HG03354 (cell line): Measurements from ENCODE around the gene ANO2.

Experiments
- ATAC-seq: cut with Tn5 transposase; IDR thresholded peaks from one replicate; pipeline ENCODE4 v1.9.1; 2021; ENCODE audit warnings: mild to moderate bottlenecking; ENCODE audit not compliant: unreplicated experiment, poor library complexity, severe bottlenecking

ANO2 gene

DNA sequence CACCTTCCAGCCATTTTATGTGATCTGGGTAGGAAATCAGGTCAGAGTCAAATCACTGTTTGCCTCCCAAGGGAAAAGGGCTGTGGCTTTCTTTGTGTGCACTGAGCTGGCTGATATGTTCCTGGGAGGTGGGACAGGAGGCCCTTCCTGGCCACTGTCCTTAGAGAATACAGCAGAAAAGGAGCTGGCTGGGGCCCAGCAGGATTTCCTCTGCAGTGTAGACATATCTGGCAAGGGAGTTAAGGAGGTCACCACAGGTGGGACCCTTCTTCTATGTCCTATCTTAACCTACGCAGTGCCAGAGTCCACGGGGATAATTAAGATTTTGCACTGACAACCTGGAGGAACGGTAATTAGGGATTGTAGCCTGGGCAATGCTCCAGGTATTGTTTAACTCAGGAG, 367.8 kb downstream of the ANO2 start:
- no peak for ATAC-seq

GRCh38 chr12:5575987-5576386, 369.1 kb downstream of the ANO2 start:
- ATAC-seq: no peak

GRCh38 chr12:5575232-5575631, 369.8 kb downstream of the ANO2 start:
- no peak for ATAC-seq

DNA sequence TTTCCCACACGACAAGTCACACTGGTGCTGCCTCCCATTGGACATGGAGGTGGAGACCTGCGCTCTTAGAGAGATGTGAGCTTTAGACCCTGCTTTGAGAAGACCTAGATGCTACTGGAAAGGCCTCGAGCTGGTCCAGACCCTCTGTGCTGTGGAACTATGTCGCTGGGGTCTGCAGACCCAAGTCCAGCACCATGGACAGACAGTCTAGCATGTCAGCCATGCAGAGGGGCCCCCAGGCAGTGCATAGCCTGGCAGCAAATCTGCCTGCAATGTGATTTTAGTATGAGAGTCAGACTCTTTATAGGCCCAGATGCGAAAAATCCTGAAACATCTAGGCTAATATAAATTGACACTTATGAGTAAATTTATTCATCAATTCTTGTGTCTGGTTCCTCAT, 371.7 kb downstream of the ANO2 start:
- no peak for ATAC-seq

DNA sequence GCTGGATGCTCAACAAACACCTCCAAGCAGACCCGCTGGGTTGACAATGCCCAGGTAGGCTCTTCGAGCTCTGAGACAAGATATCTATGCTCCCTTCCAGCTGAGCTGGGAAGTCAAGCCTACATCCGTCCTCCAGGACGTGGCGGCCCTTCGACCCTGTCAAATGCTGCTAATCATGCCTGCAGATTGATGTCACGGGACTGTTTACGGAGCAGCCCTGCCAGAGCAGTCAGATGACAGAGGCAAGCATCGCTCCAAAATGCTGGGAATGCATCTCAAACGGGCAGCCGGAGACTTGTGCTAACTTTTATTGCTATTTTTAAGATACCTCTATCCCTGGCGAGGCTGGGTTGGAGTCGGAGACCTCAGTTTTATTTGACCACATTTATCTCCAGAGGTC, 373.9 kb downstream of the ANO2 start:
- ATAC-seq: no peak

GRCh38 chr12:5570416-5570815, 374.6 kb downstream of the ANO2 start:
- ATAC-seq: no peak

GRCh38 chr12:5568325-5568981, 376.6 kb downstream of the ANO2 start:
- no peak for ATAC-seq

DNA sequence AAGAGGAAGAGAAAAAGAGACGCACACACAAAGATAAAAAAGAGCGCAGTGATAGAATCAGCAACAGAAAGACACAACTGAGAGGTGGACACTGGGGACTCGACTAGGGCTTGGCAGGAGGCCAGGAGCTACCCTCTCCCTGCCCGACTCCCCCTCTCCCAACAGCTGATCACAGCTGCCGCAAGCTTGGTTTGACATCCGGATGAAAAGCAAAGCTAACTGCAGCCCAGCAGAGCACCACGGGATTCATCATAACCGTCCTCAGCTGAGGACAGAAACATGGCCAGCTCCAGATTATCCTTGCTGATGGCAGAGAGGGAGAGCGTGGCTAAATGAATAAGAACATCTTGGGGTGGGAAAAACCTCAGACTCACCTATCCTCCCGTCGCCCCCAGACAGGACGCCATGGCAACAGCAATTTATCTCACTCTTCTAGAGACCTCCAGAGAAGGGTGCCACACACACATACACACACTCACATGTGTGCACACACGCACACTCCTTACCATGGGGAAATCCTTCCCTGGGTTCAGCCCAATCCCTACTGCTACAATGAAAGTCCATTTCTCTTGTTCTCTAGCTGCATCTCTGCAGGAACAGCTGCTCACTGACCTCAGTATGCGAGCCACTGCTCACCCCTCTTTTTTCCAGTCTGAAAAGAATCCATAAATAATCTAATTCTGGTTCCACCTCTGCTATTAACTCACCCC, 377.9 kb downstream of the ANO2 start:
- no peak for ATAC-seq

DNA sequence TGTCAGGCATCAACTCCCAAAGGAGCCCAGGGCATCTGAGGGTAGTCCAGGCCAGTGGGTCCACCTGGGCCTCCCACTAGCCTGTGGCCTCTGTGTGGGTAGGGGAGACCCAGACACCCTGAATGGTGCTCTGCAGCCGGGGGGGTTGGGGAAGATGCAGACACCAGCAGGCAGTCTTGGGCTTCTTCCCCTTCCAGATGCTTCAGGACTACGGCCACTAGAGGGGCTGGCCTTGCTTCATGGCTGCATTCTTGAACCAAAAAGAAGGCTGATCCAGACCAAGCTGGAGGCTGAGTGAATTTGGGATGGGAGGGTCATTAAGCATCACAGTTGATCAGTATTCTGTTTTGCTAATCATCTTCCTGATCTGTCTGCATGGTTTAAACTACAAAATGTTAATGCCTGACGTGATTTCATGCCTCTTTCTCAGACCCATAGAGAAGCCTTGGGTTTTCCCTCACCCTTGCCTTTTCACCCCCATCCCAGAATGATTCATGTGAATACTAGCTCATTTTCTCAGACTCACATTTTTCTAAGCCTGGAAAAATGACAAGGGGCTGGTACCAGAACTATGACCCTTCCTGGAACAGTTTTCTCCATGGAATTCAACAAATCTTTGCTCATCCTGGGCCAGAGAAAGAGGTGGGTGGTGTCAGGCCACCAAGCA, 379.0 kb downstream of the ANO2 start:
- ATAC-seq: no peak

DNA sequence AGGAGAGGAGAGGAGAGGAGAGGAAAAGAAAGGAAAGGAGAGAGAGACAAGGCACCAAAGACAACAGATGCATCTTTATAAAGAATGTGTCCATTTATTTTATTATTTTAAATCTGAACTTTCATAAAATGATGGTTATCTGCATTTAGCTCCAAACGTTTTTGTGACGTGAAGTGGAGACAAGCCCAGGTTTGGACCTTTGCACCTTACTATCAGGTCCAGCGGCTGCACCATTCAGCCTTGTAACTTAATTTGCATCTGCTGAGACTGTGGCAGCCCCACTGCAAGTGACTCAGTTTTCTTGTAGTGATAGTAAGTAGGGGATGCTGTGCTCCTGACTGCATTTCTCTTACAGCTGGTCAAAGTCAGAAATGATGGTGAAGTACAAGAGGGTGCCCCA, 382.5 kb downstream of the ANO2 start:
- no peak for ATAC-seq

DNA sequence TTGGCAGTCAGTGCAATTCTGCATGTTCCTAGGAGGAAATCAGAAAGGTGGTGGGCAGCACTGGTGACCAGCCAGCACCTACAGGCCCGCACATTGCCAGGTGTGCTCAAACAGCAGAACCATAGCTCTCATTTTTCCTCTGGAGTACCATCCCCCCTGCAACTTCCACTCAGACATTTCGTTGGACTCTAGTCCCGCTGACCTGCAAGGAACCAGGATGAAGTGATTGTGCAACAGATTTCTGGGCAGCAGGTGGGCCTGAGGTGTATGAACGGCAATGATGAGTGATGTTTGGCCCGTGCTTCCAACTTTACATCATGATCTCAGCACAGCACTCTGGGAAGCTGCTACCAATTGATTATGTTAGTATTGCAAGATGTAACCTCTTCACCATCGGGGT, 383.2 kb downstream of the ANO2 start:
- ATAC-seq: no peak

- ATAC-seq: no peak
These were observed 384.0 kb downstream of the ANO2 start for GRCh38 chr12:5561057-5561456.

- ATAC-seq: no peak
These were observed 384.8 kb downstream of the ANO2 start for GRCh38 chr12:5560265-5560664.

- no peak for ATAC-seq
These were observed 387.2 kb downstream of the ANO2 start for GRCh38 chr12:5557906-5558305.

GRCh38 chr12:5556946-5557673, 387.9 kb downstream of the ANO2 start:
- ATAC-seq: no peak

- ATAC-seq: no peak
These were observed 388.9 kb downstream of the ANO2 start for GRCh38 chr12:5556033-5556614.

DNA sequence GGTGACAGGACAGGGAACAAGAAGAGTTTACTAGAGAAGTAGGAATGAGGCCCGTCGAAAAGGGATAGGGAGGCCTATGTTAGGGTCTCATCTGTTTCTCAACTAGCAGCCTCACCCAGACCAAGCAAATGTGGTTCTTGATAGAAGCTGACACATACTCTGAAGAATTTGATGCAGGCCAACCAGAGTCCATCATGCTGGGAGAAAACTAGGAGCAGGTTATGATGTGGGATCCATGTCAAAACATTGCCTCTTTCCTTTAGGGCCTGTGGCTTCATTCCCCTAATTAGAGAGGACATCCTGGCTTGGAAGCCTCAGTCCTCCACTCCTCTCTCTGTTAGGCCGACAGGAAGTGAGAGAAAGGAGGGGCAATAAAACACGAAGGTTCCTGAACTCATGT, 390.3 kb downstream of the ANO2 start:
- ATAC-seq: no peak

GRCh38 chr12:5549011-5549410, 396.0 kb downstream of the ANO2 start:
- no peak for ATAC-seq

GRCh38 chr12:5548152-5548943, 396.7 kb downstream of the ANO2 start:
- ATAC-seq: no peak
